GM12801 (cell line): ENCODE measurements around the gene CPNE1.

ENCODE experiments used
- CTCF ChIP-seq: IDR thresholded peaks from one replicate; pipeline ENCODE4 v1.5.1; 2011; ENCODE audit warnings: control low read depth; ENCODE audit not compliant: insufficient read length; ENCODE audit errors: extremely low read depth

The CPNE1 gene

GRCh38 chr20:35629427-35630145, 35.1 kb downstream of the CPNE1 start:
- no peak for TF ChIP-seq CTCF

GRCh38 chr20:35627121-35627520, 37.6 kb downstream of the CPNE1 start:
- TF ChIP-seq CTCF = no peak

DNA sequence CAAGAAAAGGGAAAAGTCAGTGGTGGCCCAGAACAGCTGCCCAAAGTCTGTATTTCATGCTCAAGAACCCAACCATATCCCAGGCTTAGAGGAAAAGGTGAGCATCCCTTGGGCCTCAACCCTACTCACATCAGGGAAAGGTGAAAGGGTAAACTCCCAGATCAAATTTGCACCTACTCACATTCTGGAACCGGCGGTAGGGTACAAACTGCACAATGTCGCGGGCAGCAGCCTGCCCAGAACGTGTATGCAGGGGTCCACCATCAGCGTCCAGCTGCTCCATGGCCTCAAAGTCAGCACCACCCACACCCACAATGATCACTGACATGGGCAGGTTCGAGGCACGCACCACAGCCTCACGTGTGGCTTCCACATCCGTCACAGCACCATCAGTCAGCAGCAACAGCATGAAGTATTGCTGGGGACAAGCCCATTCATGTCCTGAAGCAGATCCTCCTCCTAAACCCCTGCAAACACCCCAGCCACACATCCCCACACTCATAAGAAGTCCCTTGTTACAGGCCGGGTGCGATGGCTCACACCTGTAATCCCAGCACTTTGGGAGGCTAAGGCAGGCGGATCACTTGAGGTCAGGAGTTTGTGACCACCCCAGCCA, 38.2 kb downstream of the CPNE1 start:
- no peak for TF ChIP-seq CTCF

DNA sequence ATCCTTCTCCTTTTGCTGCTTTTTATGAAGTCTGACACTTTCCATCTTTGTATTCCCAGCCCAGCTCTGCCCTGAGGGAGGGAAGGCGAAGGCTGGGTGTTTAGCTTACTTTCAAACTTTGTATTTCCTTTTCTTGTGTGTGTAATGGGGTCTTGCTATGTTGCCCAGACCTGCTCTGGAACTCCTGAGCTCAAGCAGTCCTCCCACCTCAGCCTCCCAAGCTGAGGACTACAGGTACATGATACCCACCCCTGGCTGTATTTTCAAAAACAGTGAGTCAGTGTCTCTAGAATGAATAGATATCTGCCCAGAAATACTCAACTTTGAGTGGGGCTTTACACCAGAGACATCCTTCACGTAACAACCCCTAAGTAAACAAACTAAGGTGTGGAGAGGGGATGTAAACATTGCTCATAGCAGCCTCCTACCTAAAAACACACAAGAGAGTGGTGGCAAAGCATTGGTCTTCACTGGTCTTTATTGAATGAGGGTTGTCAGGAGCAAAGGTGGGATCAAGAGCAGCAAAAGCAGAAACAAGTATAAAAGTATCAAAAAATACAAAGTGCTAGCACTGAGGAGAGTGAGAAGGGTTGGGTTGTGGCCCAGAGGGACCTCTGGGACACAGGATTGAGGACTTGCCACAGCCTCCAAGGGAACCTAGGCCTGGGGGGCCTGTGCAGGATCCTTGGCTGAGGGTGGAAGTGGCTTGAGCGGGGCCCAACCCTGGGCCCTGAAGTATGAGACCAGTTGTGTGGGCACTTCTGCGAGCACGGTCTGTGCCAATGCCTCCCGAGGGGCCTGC, 38.9 kb downstream of the CPNE1 start:
- TF ChIP-seq CTCF = no peak

DNA sequence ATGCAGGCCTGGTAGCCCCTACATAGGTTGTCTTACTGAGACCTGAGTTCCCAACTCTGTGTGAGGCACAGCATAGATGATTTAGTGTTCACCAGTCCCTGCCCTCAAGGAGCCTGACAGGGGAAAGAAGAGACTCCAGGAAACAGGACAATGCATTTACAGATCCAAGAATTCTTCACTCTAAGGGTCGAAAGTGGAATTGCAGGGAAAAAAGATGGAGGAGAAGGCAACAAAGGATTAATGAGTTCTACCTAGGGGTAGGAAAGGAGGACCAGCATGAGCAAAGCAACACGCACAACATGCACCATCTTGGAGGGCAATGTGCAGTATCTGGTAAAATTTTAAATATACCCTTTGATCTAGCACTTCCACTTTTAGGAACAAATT, 43.1 kb downstream of the CPNE1 start:
- TF ChIP-seq CTCF = no peak

GRCh38 chr20:35620818-35621559, 43.7 kb downstream of the CPNE1 start:
- no peak for TF ChIP-seq CTCF
